ENCODE measurements around the gene ARV1.
"Not testable (repeated sequence)": the region's sequence is repeated elsewhere in the genome, so short reads cannot be mapped to it uniquely, and the experiment has no call there.

ARV1 gene

GRCh38 chr1:231039161-231040018, 60.5 kb downstream of the ARV1 start:
- peak overlapping the region; percentile 87 for H3K4me3 ChIP-seq (ENCODE audit: insufficient read depth, low read depth, low read length, poor library complexity, severe bottlenecking)
- no peaks in the 10 kb centered on the region for H3K27me3 ChIP-seq (replicated peaks; ENCODE audit: control insufficient read depth, insufficient read depth, low read length, poor library complexity, severe bottlenecking)
- peak in 2 of 3 donors; percentile 3 to 8 for DNase-seq
- no peaks in the 10 kb centered on the region for H3K36me3 ChIP-seq (ENCODE audit: control insufficient read depth, insufficient read depth, low read length)
- H3K4me1 ChIP-seq (ENCODE audit: control insufficient read depth, insufficient read depth, low read length, poor library complexity, severe bottlenecking) = peaks cover 11% of the 10 kb centered on the region
- peak overlapping the region; percentile 8 for H3K27ac ChIP-seq (ENCODE audit: insufficient read depth, low read length, poor library complexity, severe bottlenecking)
- no peaks in the 10 kb centered on the region for H3K9me3 ChIP-seq (ENCODE audit: control insufficient read depth, low read length)

DNA sequence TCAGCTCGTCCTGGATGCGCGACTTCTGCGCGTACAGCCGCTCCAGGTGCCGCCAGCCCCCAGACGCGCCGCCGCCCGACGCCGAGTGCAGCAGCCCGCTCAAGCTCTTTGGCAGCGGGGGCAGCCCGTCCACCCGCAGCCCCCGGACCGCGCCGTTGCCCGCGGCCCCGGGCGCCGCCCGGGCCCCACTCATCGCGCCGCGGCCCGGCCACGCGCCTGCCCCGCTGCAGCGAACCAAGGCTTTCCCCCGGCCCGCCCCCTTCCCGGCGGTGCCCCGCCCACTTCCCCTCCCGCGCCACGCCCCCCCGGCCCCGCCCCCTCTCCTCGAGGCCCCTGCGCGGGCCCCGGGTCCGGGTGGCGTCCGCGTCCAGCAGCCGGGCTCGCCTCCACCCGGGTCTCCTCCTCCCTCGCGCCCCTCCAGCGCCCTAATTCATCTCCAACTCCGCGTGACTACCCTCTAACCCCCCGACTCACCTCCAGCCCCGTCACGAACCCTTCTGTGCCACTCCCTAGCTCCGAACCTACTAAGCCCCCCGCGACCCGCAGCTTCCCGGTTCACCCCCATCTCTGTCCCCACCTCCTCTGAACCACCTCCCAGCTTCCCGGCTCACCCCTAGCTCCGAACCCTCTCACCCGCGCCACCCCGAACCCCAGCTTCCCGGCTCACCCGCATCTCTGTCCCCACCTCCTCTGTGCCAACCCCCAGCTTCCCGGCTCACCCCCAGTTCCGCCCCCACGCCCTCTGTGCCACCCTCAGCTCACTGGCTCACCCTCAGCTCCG, 61.3 kb downstream of the ARV1 start, which contains the start of gene FAM89A:
Gene FAM89A, minus strand, starts transcription at position 236 of the 781 bp plus-strand sequence. Its CDS starts 43 bp downstream, at position 193.
- H3K4me1 ChIP-seq (ENCODE audit: control insufficient read depth, insufficient read depth, low read length, poor library complexity, severe bottlenecking) = peaks cover 11% of the 10 kb centered on the region
- peak within 1 kb of the TSS; percentile 8 for H3K27ac ChIP-seq (ENCODE audit: insufficient read depth, low read length, poor library complexity, severe bottlenecking)
- no peaks in the 10 kb centered on the region for H3K9me3 ChIP-seq (ENCODE audit: control insufficient read depth, low read length)
- DNase-seq = peak; percentile 54 to 57 (median 56)
- no peaks in the 10 kb centered on the region for H3K36me3 ChIP-seq (ENCODE audit: control insufficient read depth, insufficient read depth, low read length)
- peak within 1 kb of the TSS; percentile 87 for H3K4me3 ChIP-seq (ENCODE audit: insufficient read depth, low read depth, low read length, poor library complexity, severe bottlenecking)
- no peaks in the 10 kb centered on the region for H3K27me3 ChIP-seq (replicated peaks; ENCODE audit: control insufficient read depth, insufficient read depth, low read length, poor library complexity, severe bottlenecking)

- H3K4me1 ChIP-seq (ENCODE audit: control insufficient read depth, insufficient read depth, low read length, poor library complexity, severe bottlenecking) = peaks cover 11% of the 10 kb centered on the region
- peak in 1 of 3 donors; percentile 38 for DNase-seq
- no peak overlapping the region for H3K27ac ChIP-seq (ENCODE audit: insufficient read depth, low read length, poor library complexity, severe bottlenecking)
- no peaks in the 10 kb centered on the region for H3K9me3 ChIP-seq (ENCODE audit: control insufficient read depth, low read length)
- no peaks in the 10 kb centered on the region for H3K27me3 ChIP-seq (replicated peaks; ENCODE audit: control insufficient read depth, insufficient read depth, low read length, poor library complexity, severe bottlenecking)
- peak overlapping the region; percentile 70 for H3K4me3 ChIP-seq (ENCODE audit: insufficient read depth, low read depth, low read length, poor library complexity, severe bottlenecking)
- H3K36me3 ChIP-seq (ENCODE audit: control insufficient read depth, insufficient read depth, low read length) = no peaks in the 10 kb centered on the region
Measured at GRCh38 chr1:231040800-231041718, 62.2 kb downstream of the ARV1 start.

GRCh38 chr1:231041719-231042261, 62.9 kb downstream of the ARV1 start:
- Histone ChIP-seq H3K9me3 (ENCODE audit: control insufficient read depth, low read length) (no peaks in the 10 kb centered on the region), H3K27ac (ENCODE audit: insufficient read depth, low read length, poor library complexity, severe bottlenecking) (no peak overlapping the region), H3K4me1 (ENCODE audit: control insufficient read depth, insufficient read depth, low read length, poor library complexity, severe bottlenecking) (peaks cover 11% of the 10 kb centered on the region), H3K27me3 (replicated peaks; ENCODE audit: control insufficient read depth, insufficient read depth, low read length, poor library complexity, severe bottlenecking) (no peaks in the 10 kb centered on the region), H3K36me3 (ENCODE audit: control insufficient read depth, insufficient read depth, low read length) (no peaks in the 10 kb centered on the region), H3K4me3 (ENCODE audit: insufficient read depth, low read depth, low read length, poor library complexity, severe bottlenecking) (no peak overlapping the region)
- no peak for DNase-seq

GRCh38 chr1:231044588-231044987, 65.7 kb downstream of the ARV1 start:
- H3K27me3 ChIP-seq (replicated peaks; ENCODE audit: control insufficient read depth, insufficient read depth, low read length, poor library complexity, severe bottlenecking) = no peaks in the 10 kb centered on the region
- no peaks in the 10 kb centered on the region for H3K36me3 ChIP-seq (ENCODE audit: control insufficient read depth, insufficient read depth, low read length)
- H3K27ac ChIP-seq (ENCODE audit: insufficient read depth, low read length, poor library complexity, severe bottlenecking) = no peak overlapping the region
- H3K4me1 ChIP-seq (ENCODE audit: control insufficient read depth, insufficient read depth, low read length, poor library complexity, severe bottlenecking) = peaks cover 7% of the 10 kb centered on the region
- H3K9me3 ChIP-seq (ENCODE audit: control insufficient read depth, low read length) = no peaks in the 10 kb centered on the region
- no peak overlapping the region for H3K4me3 ChIP-seq (ENCODE audit: insufficient read depth, low read depth, low read length, poor library complexity, severe bottlenecking)
- no peak for DNase-seq

- Histone ChIP-seq H3K36me3 (ENCODE audit: control insufficient read depth, insufficient read depth, low read length) (no peaks in the 10 kb centered on the region), H3K4me1 (ENCODE audit: control insufficient read depth, insufficient read depth, low read length, poor library complexity, severe bottlenecking) (peaks cover 7% of the 10 kb centered on the region), H3K4me3 (ENCODE audit: insufficient read depth, low read depth, low read length, poor library complexity, severe bottlenecking) (no peak overlapping the region), H3K27ac (ENCODE audit: insufficient read depth, low read length, poor library complexity, severe bottlenecking) (no peak overlapping the region), H3K9me3 (ENCODE audit: control insufficient read depth, low read length) (no peaks in the 10 kb centered on the region), H3K27me3 (replicated peaks; ENCODE audit: control insufficient read depth, insufficient read depth, low read length, poor library complexity, severe bottlenecking) (no peaks in the 10 kb centered on the region)
- no peak for DNase-seq
Measured at GRCh38 chr1:231045286-231045685, 66.4 kb downstream of the ARV1 start.

- not testable (repeated sequence) for DNase-seq; H3K9me3 ChIP-seq (ENCODE audit: control insufficient read depth, low read length); H3K4me1 ChIP-seq (ENCODE audit: control insufficient read depth, insufficient read depth, low read length, poor library complexity, severe bottlenecking); H3K27me3 ChIP-seq (replicated peaks; ENCODE audit: control insufficient read depth, insufficient read depth, low read length, poor library complexity, severe bottlenecking); H3K36me3 ChIP-seq (ENCODE audit: control insufficient read depth, insufficient read depth, low read length); H3K27ac ChIP-seq (ENCODE audit: insufficient read depth, low read length, poor library complexity, severe bottlenecking); H3K4me3 ChIP-seq (ENCODE audit: insufficient read depth, low read depth, low read length, poor library complexity, severe bottlenecking)
Measured at GRCh38 chr1:231045921-231046729, 67.2 kb downstream of the ARV1 start.

DNA sequence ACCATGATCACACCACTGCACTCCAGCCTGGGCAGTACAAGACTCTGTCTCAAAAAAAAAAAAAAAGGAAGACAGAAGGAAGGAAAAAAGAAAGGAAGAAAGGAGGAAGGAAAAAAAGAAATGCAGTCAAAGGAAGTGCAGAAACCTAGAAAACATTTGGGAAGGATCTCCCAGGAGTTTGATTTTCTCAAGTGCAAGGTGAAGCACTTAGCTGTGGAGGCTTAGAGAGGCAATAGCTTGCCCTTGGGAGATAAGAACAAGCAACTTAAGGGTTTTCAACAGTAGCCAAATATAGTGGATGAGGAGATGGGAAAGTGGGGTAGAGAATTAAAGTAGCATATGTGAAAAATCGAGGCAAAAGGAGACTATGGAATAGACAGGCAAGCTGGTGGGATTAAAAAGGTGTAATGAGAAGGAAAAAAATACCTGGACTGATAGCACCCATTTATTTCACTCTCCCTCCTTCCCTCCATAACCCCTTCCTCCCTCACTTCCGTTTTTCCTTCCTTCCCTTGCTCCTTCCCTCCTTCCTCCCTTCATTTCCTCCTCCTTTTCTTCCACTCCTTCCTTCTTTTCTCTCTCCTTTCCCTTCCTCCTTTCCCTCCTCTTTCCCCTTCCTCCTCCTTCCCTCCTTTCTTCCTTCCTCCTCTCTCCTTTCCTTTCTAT, 68.0 kb downstream of the ARV1 start:
- H3K4me3 ChIP-seq (ENCODE audit: insufficient read depth, low read depth, low read length, poor library complexity, severe bottlenecking) = no peak overlapping the region
- H3K36me3 ChIP-seq (ENCODE audit: control insufficient read depth, insufficient read depth, low read length) = no peaks in the 10 kb centered on the region
- H3K9me3 ChIP-seq (ENCODE audit: control insufficient read depth, low read length) = no peaks in the 10 kb centered on the region
- H3K27me3 ChIP-seq (replicated peaks; ENCODE audit: control insufficient read depth, insufficient read depth, low read length, poor library complexity, severe bottlenecking) = no peaks in the 10 kb centered on the region
- no peaks in the 10 kb centered on the region for H3K4me1 ChIP-seq (ENCODE audit: control insufficient read depth, insufficient read depth, low read length, poor library complexity, severe bottlenecking)
- no peak overlapping the region for H3K27ac ChIP-seq (ENCODE audit: insufficient read depth, low read length, poor library complexity, severe bottlenecking)
- DNase-seq = no peak
